Measurements from ENCODE around the gene KRT38. TPM values are rescaled to one million over a fixed set of nuclear protein-coding genes. Genes with fewer than 3 reads are reported as not detected.

KRT38 gene
- total and polyA plus RNA-seq, 2 of the 8 experiments (the other 6 are each of a cell fraction or from before 2014, with no cell fraction given), result not detected

DNA sequence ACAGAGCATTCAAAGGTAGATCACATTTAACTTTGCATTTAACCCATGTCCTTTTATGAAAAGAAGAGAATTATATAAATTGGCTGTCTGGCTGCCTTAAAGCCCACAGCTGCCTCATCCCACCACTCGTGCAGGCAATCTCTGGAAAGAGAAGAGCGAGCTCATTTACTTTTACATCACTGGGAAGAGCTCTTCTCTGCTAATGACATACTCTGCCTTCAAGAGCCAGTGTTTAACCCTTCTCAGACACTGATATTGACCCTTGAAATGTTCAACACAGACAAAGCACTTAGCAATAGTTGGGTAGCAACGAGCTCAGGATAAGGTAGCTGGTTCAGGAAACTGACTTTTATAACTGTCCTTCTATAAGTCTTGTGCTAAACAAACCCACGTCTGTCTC, 6.8 kb downstream of the KRT38 start:
- POLR2A ChIA-PET (ENCODE audit: partially characterized antibody), result interaction anchor here (0.6 kb wide), 1 partner anchor 221 kb away, joined by 4 read pairs; no protein-coding TSS in a partner anchor
- H3K23ac ChIP-seq (ENCODE audit: insufficient read length), result no peak overlapping the region
- no peak overlapping the region for H3K56ac ChIP-seq (replicated peaks; ENCODE audit: insufficient read length, low read depth, low read length)
- no peaks in the 10 kb centered on the region; a peak in 1 of 4 replicates for H3K9me3 ChIP-seq (ENCODE audit: insufficient read depth in 2 of 2, low read depth in 1 of 2, low read length in 1 of 2)
- TF ChIP-seq BRCA1 (IDR thresholded peaks at IDR 0.05; ENCODE audit: low read depth, low read length), result no peak
- TF ChIP-seq RBBP5 (IDR thresholded peaks at IDR 0.05; ENCODE audit: borderline replicate concordance, low read depth, low read length), result no peak
- no peak for TF ChIP-seq POLR2A (IDR thresholded peaks at IDR 0.05; ENCODE audit: control extremely low read depth in 1 of 2, low read depth in 2 of 2, low read length in 2 of 2)
- no peak for TF ChIP-seq SAP30 (IDR thresholded peaks at IDR 0.05; ENCODE audit: insufficient read depth, insufficient replicate concordance, low read length)
- no peak for TF ChIP-seq YY1 (IDR thresholded peaks at IDR 0.05; ENCODE audit: low read depth, low read length)
- TF ChIP-seq SIN3A (conservative IDR thresholded peaks at IDR 0.05 in 1 of 2, IDR thresholded peaks at IDR 0.05 in 1 of 2; ENCODE audit: low read depth in 1 of 2, low read length in 2 of 2), result no peak
- TF ChIP-seq TCF12 (IDR thresholded peaks at IDR 0.05; ENCODE audit: low read depth, low read length), result no peak
- H3K79me1 ChIP-seq (ENCODE audit: low read depth, low read length), result no peaks in the 10 kb centered on the region
- peak overlapping the region; percentile 75; the same call in 1 of the 2 replicates for H2AFZ ChIP-seq (ENCODE audit: low read length)
- H2BK20ac ChIP-seq (ENCODE audit: low read length), result no peak overlapping the region
- no peak overlapping the region for H3K4me2 ChIP-seq (ENCODE audit: insufficient read depth in 1 of 2, low read depth in 2 of 2, low read length in 2 of 2)
- H3K4me1 ChIP-seq (replicated peaks in 1 of 4; ENCODE audit: control insufficient read depth in 3 of 4, insufficient read depth in 4 of 4, low read length in 3 of 4), result peaks cover 0 to under 1% (median 0%) of the 10 kb centered on the region in 4 experiments; a peak in 1 of 7 replicates
- no peak overlapping the region for H2AK5ac ChIP-seq (ENCODE audit: low read depth, low read length)
- no peak overlapping the region for H2BK15ac ChIP-seq (ENCODE audit: low read length)
- 86% methylated on average over 4 of the region's 4 CpGs; no CpG with 5 or more reads in 1 of the 2 experiments for WGBS, 2 experiments (ENCODE audit: extremely low coverage in 1 of 2, insufficient coverage in 1 of 2, insufficient read length in 1 of 2, insufficient replicate concordance in 2 of 2, low coverage in 1 of 2, low lambda C conversion rate in 2 of 2, missing lambda C conversion rate in 1 of 2)
- H3K14ac ChIP-seq (ENCODE audit: insufficient read length), result no peak overlapping the region
- no peak overlapping the region for H4K8ac ChIP-seq (ENCODE audit: extremely low read depth, insufficient read depth, low read length)
- CTCF ChIA-PET (ENCODE audit: partially characterized antibody), result interaction anchor here (0.6 to 2.0 kb wide), 9 partner anchors 10 to 410 kb away, joined by 3 to 11 read pairs (median 5); partner anchors contain the start of gene KRT37
- H3K4me3 ChIP-seq (ENCODE audit: extremely low read depth in 1 of 4, insufficient read depth in 2 of 4, low read depth in 3 of 4, low read length in 4 of 4), result no peak overlapping the region
- H3K9ac ChIP-seq (replicated peaks in 1 of 4; ENCODE audit: extremely low read depth in 1 of 4, low read depth in 3 of 4, low read length in 3 of 4), result no peak overlapping the region
- FAIRE-seq (no peak), DNase-seq (ENCODE audit: low read depth in 1 of 2, low spot score in 2 of 2) (no peak)
- H2BK12ac ChIP-seq (ENCODE audit: low read depth, low read length), result no peak overlapping the region
- H3K79me2 ChIP-seq (ENCODE audit: control insufficient read depth in 1 of 2, insufficient read depth in 2 of 2, low read length in 2 of 2), result no peaks in the 10 kb centered on the region
- H3K18ac ChIP-seq (ENCODE audit: extremely low read depth, low read length), result no peak overlapping the region
- H3K27ac ChIP-seq (ENCODE audit: low read depth, low read length), result no peak overlapping the region
- no peak overlapping the region for H2BK120ac ChIP-seq (replicated peaks; ENCODE audit: low read depth, low read length)
- H3K27me3 ChIP-seq (replicated peaks in 1 of 4; ENCODE audit: control insufficient read depth in 3 of 4, extremely low read depth in 1 of 4, insufficient read depth in 3 of 4, low read length in 3 of 4), result no peaks in the 10 kb centered on the region
- H3K36me3 ChIP-seq (ENCODE audit: control insufficient read depth in 2 of 4, insufficient read depth in 4 of 4, low read length in 3 of 4), result no peaks in the 10 kb centered on the region
- H2BK5ac ChIP-seq (ENCODE audit: low read depth, low read length), result no peak overlapping the region
- no peaks in the 10 kb centered on the region for H4K20me1 ChIP-seq (replicated peaks in 1 of 2; ENCODE audit: control insufficient read depth in 1 of 2, insufficient read depth in 2 of 2, low read length in 2 of 2)
- H4K91ac ChIP-seq (replicated peaks; ENCODE audit: insufficient read length, low read length), result no peak overlapping the region
- H4K5ac ChIP-seq (ENCODE audit: insufficient read length, low read depth, low read length), result no peak overlapping the region
- no peak overlapping the region for H3K4ac ChIP-seq (replicated peaks; ENCODE audit: insufficient read length, low read depth, low read length)
- H3K23me2 ChIP-seq (ENCODE audit: low read depth, low read length), result no peaks in the 10 kb centered on the region

Data from H1 (cell line).